Measurements from ENCODE around the gene CCDC68.

GRCh38 chr18:54991981-54992380 lies 32.7 kb upstream of the CCDC68 start:
- no peak for TF ChIP-seq POLR2AphosphoS5 (IDR thresholded peaks at IDR 0.05; ENCODE audit: low read depth, low read length)
- TF ChIP-seq POLR2A (IDR thresholded peaks at IDR 0.05; ENCODE audit: low read depth, low read length), result no peak
